Breast epithelium (tissue), 3 donors: Measurements from ENCODE around the gene TRAF3IP1.

Experiments
- CTCF ChIP-seq, 3 donors: fragments of 450-650 bp; IDR thresholded peaks; one replicate each; pipeline ENCODE4 v1.5.1; 2016 to 2017; ENCODE audit warnings: antibody characterized with exemption in 3 of 3, mild to moderate bottlenecking in 3 of 3, moderate library complexity in 3 of 3
- POLR2A ChIP-seq: fragments of 450-650 bp; IDR thresholded peaks from one replicate; pipeline ENCODE4 v1.6.1; 2016; ENCODE audit warnings: antibody characterized with exemption, mild to moderate bottlenecking, moderate library complexity
- POLR2AphosphoS5 ChIP-seq, 3 donors: sonication (generic); formaldehyde crosslinking; IDR thresholded peaks; one replicate each; pipeline ENCODE4 v1.6.1; 2017; ENCODE audit warnings: antibody characterized with exemption in 3 of 3

GRCh38 chr2:238381341-238382115 is 61.2 kb downstream of the TRAF3IP1 start:
- TF ChIP-seq CTCF (IDR thresholded peaks at IDR 0.05): no peak
- TF ChIP-seq POLR2A: no peak
- TF ChIP-seq POLR2AphosphoS5 (IDR thresholded peaks at IDR 0.05): no peak
